ENCODE measurements around the gene KRTAP5-3.
"Not testable (repeated sequence)": the region's sequence is repeated elsewhere in the genome, so short reads cannot be mapped to it uniquely, and the experiment has no call there.

KRTAP5-3 gene

GRCh38 chr11:1575756-1576155, 32.5 kb downstream of the KRTAP5-3 start:
- not testable (repeated sequence) for DNase-seq

GRCh38 chr11:1574933-1575242, 33.4 kb downstream of the KRTAP5-3 start:
- no peak for DNase-seq

GRCh38 chr11:1574238-1574932, 33.9 kb downstream of the KRTAP5-3 start:
- peak; percentile 34 for DNase-seq

GRCh38 chr11:1573903-1574237, 34.4 kb downstream of the KRTAP5-3 start:
- DNase-seq: no peak

- DNase-seq: no peak
Measured at GRCh38 chr11:1573077-1573902, 35.0 kb downstream of the KRTAP5-3 start.

GRCh38 chr11:1572197-1573076, 35.8 kb downstream of the KRTAP5-3 start, which contains the start of gene DUSP8:
Gene DUSP8, minus strand, starts transcription at chr11:1572271. Its CDS starts 6,445 bp downstream, at chr11:1565826.
- peak; percentile 91 for DNase-seq

- no peak for DNase-seq
Measured at GRCh38 chr11:1571760-1572196, 36.5 kb downstream of the KRTAP5-3 start.

- peak; percentile 37 for DNase-seq
Measured at GRCh38 chr11:1570896-1571759, 37.1 kb downstream of the KRTAP5-3 start.

- DNase-seq: no peak
Measured at GRCh38 chr11:1570531-1570895, 37.8 kb downstream of the KRTAP5-3 start.

GRCh38 chr11:1570001-1570453, 38.2 kb downstream of the KRTAP5-3 start:
- DNase-seq: no peak

GRCh38 chr11:1569251-1569780, 38.9 kb downstream of the KRTAP5-3 start:
- no peak for DNase-seq

GRCh38 chr11:1568441-1568911, 39.8 kb downstream of the KRTAP5-3 start:
- DNase-seq: no peak

GRCh38 chr11:1567721-1568100, 40.6 kb downstream of the KRTAP5-3 start:
- no peak for DNase-seq

GRCh38 chr11:1567052-1567720, 41.1 kb downstream of the KRTAP5-3 start:
- no peak for DNase-seq

- DNase-seq: no peak
Measured at GRCh38 chr11:1566381-1567051, 41.7 kb downstream of the KRTAP5-3 start.

GRCh38 chr11:1565904-1566247, 42.4 kb downstream of the KRTAP5-3 start:
- no peak for DNase-seq

GRCh38 chr11:1565173-1565903, 42.9 kb downstream of the KRTAP5-3 start:
- no peak for DNase-seq

- peak; percentile 94 for DNase-seq
Measured at GRCh38 chr11:1564535-1565172, 43.6 kb downstream of the KRTAP5-3 start.

Measured in fibroblast of skin of scalp (primary cell).